NCI-H526 (cell line): Measurements from ENCODE around the gene HOXB8.

Experiments
- DNase-seq, 2 experiments: peaks; one replicate each; lab custom pipeline; 2025; lab: John Stamatoyannopoulos, UW

The HOXB8 gene

DNA sequence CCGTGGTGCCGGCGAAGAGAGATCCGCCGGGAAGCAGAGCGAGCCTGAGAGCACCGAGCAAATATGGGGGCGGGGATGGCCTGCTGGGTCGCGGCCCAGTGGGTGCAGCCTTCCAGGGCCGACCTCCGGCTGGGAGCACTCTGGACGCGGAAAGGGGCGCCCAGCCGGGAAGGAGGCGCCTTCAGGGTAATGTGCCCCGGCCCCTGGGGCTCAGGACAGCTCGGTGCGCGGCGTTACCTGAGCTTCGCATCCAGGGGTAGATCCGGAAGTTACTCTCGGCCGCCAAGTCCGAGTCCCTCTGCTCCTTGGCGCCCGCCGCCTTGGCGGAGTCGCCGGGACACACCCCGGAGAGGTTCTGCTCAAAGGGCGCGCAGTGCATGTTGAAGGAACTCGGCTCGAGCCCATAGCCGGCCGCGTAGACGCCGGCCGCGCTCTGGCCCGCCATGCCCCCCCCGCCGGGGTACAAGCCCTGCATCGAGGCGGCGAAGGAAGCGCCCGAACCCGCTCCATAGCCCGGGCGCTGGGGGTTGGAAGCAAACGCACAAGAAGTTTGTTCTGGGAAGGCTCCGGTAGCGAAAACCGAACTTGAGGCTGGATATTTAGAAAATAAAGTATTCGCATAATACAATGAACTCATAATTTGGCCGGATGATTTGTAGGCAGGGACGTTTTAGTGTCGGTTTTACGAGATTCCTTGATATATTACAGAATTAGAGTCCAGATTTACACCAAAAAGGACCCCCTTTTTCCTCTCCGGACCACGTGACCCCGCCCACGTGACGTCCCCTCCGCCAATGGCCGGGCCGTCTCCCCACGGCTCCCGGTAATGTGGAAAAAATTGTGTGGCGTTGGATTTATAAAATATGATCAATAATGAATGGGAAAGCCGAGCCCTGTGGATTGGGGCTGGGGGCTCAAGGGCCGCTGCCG, 4.5 kb downstream of the HOXB8 start, which contains the start of gene HOXB7:
Gene HOXB7, minus strand, starts transcription at position 736 of the 930 bp plus-strand sequence. Its CDS starts 99 bp downstream, at position 637.
- peak in 1 of 2 experiments; percentile 69 for DNase-seq

DNA sequence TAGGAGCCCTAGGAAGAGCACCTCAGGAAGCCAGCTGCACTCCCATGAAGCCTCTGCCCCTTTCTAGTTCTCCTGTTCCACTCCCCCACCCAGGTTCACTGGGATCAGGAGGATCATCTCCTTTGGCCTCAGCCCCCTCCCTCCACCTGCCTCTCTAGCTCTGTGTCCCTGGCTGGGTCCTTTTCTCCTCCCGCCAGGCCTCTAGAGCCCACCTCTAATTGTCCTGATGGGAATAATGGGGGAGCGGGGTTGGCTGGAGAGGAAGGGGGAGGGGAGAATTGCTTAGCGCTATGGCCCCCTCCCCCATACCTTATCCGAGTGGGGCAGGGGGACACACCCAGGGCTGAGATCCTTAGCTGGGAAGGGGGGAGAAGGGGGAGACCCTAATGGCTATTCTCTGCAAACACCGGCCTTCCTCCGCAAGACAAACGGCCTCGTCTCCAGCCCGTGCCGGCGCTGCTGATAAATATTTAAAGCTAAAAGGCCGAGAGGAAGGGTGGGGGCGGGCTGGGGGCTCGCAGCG, 5.3 kb downstream of the HOXB8 start:
- no peak for DNase-seq

GRCh38 chr17:48609033-48609432, 6.1 kb downstream of the HOXB8 start:
- peak in 1 of 2 experiments; percentile 21 for DNase-seq

- no peak for DNase-seq
These were observed 6.6 kb downstream of the HOXB8 start for GRCh38 chr17:48608494-48608834.

- DNase-seq, result no peak
These were observed 8.0 kb downstream of the HOXB8 start for GRCh38 chr17:48606892-48607614.

GRCh38 chr17:48605991-48606891, 8.9 kb downstream of the HOXB8 start:
- DNase-seq, result no peak

- DNase-seq, result no peak
These were observed 9.6 kb downstream of the HOXB8 start for GRCh38 chr17:48605409-48605919.

DNA sequence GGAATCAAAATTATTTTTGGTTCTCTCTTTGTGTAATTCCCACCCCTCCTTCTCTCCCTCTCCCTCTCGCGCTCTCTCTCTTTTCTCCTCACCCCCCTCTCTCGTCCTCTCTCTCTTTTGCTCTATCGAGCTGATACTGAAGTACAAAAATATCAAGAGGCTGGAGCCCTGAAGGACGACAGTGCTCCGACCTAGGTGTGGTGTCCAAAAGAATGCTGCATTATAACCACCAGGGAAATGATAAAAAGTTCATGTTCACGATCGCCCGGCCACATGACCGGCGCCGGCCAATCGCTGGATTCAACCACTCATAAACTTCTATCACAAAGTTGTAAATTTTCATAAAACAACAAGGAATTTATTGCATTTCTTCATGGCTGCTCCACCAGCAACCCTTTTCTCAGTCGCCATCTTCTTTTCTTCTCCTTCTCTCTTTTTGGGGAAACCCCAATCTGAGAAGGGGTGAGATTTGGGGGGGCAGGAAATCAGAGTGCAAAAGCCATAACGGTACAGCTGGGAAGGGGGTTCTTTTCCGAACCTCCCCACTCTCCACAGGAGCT, 10.2 kb downstream of the HOXB8 start, which contains the start of gene HOXB6:
Gene HOXB6, minus strand, starts transcription at position 217 of the 560 bp plus-strand sequence. CDS start 6,836 bp downstream, outside the sequence.
- DNase-seq, result no peak

DNA sequence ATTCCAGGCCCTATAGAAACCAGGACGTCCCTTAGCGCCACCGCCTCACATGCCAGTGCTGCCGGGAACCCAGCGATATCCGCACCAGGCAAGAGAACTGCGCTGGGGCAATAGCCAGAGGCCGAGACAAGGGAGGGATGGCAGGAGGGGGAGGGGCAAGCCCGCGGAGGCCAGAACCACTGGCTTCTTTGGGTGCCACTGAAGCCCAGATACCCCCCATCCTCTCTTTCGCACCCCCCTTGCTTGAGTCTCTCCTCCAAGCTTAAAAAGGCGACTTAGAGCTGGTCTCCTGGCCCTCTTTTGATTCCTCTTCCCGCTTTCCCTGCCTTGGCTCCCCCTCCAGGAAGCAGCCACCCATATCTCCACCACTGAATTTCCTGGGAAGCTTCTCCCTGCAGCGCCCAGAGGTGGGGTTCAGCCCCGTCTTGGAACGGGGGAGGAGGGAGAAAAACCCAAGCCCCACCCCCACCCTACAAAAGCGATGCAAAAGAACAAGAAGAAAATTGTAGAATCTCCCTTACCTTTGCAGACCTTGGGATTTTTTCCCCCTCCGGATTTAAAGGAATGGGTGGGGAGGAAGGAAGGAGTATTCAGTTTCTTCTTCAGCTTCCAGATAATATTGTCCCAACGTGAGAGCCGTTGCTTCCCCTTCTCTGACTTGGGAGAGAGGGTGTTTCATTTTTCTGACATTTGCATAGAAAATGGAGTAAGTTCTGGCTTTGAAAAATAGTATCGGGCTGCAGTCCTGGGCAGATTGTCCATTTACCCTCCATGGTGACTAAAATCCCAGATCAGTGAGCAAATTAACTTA, 10.9 kb downstream of the HOXB8 start:
- peak in 1 of 2 experiments; percentile 65 for DNase-seq

DNA sequence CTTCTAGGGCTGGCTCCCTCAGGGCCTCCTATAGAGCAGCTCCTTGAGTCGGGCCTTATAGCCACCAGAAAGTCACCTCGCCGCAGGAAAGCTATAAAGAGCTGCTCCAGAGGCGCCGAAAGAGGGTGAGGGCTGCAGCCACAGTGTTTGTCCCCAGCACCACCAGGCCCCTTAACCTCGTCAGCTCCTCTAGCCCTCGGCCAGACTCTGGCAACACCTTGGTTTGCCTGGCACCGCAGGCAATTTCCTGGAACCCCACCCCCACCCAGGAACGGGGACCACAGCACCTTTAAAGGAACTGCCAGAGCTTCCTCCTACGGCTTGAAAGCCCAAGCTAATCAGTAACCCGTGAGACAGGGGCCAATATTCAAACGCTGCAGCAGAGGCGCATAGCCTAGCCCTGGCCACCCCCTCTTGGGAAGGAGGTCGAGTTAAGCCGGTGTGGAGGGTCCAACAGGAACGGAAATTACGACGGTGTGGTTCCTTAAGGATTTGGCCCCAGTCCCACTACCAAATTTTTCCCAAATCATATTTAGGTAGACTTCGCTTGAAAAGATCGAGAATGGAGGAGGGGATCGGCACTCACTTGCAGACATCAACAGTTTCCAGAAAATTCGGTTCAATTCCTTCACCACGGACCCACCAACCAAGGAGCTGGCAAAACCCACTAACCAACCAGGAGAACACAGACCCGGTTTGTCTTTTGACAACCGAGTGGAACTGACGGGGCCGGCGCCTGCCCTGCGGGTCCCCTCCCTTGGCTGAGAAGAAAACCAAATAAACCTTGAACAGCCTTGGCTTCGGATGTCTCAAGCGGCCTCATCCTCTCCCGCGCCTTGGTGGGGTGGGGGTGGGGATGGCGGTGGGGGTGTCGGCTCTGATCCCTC, 13.3 kb downstream of the HOXB8 start:
- peak in 1 of 2 experiments; percentile 48 for DNase-seq

GRCh38 chr17:48601207-48601538, 13.9 kb downstream of the HOXB8 start:
- no peak for DNase-seq

GRCh38 chr17:48600244-48601098, 14.6 kb downstream of the HOXB8 start:
- DNase-seq, result peak in 1 of 2 experiments; percentile 39

DNA sequence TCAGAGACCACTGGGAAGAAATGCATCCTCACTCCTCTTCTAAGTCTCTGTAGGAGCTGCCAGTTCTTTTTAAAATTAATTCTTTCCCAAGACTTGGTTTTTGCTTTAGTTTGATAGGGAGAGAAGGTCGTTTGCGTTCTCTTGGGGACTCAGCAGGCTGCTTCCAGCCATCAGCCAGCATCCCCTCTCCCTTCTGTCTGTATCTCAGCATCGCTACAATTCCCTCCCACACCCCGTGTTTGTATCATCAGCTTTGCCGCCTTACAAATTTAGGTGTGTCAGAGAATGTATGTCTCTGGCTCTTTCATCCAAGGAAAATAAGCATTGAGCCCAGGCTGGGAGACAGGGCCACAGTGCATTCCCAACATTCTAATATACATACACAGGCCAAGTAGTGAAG, 15.7 kb downstream of the HOXB8 start:
- no peak for DNase-seq

- no peak for DNase-seq
These were observed 16.4 kb downstream of the HOXB8 start for GRCh38 chr17:48598736-48599135.

DNA sequence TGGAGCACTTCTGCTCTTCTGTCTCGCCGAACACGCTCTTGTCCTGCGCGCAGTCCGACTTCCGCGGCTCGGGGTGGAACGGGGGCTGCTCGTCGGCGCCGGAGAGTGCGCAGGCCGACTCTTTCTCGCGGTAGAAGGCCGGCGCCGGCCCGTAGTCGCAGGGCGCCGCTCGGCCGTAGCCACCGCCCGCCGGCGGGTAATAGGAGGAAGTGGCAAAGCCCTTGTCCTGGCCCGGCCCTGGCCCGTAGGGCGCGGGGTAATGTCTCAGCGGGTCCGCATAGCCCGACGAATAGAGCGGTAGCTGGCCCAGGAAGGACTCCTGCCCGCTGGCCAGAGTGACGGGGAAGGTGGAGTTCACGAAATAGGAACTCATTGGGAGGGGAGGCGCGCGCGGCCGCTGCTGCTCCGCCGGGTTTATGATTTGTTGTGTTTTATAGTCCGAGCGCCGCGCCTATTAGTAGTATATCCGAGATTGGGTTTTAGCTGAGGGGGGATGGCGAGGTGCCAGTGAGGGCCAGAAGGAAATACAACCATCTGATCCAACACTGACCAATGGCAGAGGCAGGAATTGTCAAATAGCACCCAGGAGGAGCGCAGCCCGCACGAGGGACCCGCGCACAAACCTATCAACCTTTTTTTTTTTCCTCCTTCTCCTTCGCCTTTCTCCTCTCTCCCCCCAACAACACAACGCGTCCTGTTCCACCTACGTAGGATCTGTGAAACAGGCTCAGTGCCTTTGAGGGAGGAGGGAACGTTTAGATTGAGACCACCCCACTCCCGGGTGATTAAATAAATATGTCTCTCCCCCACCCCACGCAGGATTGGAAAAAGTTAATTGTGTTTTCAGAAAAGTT, 17.1 kb downstream of the HOXB8 start:
- peak in 1 of 2 experiments; percentile 78 for DNase-seq

- DNase-seq, result no peak
These were observed 17.6 kb downstream of the HOXB8 start for GRCh38 chr17:48597528-48597777.

GRCh38 chr17:48596735-48597527, 18.2 kb downstream of the HOXB8 start:
- DNase-seq, result peak in 1 of 2 experiments; percentile 52
